Measurements from ENCODE around the gene TPSB2. TPM values are rescaled to one million over a fixed set of nuclear protein-coding genes. Genes with fewer than 3 reads are reported as not detected.

The TPSB2 gene
- total and polyA plus RNA-seq, 9 of the 15 experiments (the other 6 are each of a cell fraction or from before 2014, with no cell fraction given), result 0.18 TPM; not detected in 8

DNA sequence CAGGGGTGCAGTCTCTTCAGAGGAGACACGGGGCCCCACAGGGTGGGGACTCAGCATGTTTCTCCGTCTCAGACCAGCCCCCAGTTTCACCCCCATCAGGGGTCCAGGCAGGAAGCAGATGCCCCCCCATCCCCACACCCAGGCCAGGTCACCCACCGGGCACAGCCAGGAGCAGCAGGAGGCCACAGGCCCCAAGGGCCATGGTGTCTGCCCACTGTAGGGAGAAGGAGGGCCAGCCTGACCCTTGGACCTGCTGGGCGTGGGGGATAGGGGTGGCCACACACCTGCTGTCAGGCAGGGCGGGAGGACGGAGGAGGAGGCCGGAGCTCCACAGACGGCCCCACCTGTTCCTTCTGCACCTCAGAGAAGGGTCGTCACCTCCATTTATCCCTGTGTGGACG is 4.9 kb downstream of the TPSB2 start, which contains the start of gene TPSG1 (continued):
- TF ChIP-seq, protein P1, sequence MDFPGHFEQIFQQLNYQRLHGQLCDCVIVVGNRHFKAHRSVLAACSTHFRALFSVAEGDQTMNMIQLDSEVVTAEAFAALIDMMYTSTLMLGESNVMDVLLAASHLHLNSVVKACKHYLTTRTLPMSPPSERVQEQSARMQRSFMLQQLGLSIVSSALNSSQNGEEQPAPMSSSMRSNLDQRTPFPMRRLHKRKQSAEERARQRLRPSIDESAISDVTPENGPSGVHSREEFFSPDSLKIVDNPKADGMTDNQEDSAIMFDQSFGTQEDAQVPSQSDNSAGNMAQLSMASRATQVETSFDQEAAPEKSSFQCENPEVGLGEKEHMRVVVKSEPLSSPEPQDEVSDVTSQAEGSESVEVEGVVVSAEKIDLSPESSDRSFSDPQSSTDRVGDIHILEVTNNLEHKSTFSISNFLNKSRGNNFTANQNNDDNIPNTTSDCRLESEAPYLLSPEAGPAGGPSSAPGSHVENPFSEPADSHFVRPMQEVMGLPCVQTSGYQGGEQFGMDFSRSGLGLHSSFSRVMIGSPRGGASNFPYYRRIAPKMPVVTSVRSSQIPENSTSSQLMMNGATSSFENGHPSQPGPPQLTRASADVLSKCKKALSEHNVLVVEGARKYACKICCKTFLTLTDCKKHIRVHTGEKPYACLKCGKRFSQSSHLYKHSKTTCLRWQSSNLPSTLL (IDR thresholded peaks at IDR 0.05), result no peak
- TF ChIP-seq NEUROD1 (IDR thresholded peaks at IDR 0.05; ENCODE audit: borderline replicate concordance, low read depth, low read length, partially characterized antibody) (no peak), RHOXF2B (CRISPR knock-in tag; conservative IDR thresholded peaks at IDR 0.05) (no peak), TSC22D4 (tag; IDR thresholded peaks at IDR 0.05) (no peak), HNRNPL (IDR thresholded peaks at IDR 0.05; ENCODE audit: low read depth, low read length) (no peak), PURB (CRISPR knock-in tag; IDR thresholded peaks at IDR 0.05; ENCODE audit: low read depth) (no peak)
- TF ChIP-seq, protein P2, sequence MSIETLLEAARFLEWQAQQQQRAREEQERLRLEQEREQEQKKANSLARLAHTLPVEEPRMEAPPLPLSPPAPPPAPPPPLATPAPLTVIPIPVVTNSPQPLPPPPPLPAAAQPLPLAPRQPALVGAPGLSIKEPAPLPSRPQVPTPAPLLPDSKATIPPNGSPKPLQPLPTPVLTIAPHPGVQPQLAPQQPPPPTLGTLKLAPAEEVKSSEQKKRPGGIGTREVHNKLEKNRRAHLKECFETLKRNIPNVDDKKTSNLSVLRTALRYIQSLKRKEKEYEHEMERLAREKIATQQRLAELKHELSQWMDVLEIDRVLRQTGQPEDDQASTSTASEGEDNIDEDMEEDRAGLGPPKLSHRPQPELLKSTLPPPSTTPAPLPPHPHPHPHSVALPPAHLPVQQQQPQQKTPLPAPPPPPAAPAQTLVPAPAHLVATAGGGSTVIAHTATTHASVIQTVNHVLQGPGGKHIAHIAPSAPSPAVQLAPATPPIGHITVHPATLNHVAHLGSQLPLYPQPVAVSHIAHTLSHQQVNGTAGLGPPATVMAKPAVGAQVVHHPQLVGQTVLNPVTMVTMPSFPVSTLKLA (conservative IDR thresholded peaks at IDR 0.05), result no peak
- TF ChIP-seq, protein P3, sequence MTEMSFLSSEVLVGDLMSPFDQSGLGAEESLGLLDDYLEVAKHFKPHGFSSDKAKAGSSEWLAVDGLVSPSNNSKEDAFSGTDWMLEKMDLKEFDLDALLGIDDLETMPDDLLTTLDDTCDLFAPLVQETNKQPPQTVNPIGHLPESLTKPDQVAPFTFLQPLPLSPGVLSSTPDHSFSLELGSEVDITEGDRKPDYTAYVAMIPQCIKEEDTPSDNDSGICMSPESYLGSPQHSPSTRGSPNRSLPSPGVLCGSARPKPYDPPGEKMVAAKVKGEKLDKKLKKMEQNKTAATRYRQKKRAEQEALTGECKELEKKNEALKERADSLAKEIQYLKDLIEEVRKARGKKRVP (CRISPR knock-in tag; IDR thresholded peaks at IDR 0.05), result no peak

Data from K562 (cell line).